Keratinocyte (primary cell): ENCODE measurements around the gene RERE. TPM values are rescaled to one million over a fixed set of nuclear protein-coding genes. Genes with fewer than 3 reads are reported as not detected.

Source experiments
- DNase-seq: peaks from one replicate; pipeline ENCODE4 v3.0.0-alpha.2; 2011; ENCODE audit warnings: low read depth, missing footprints, low spot score
- FAIRE-seq: peaks from 2 replicates; lab custom pipeline; 2011; peaks lifted over from hg19 to GRCh38; lab: Jason Lieb, UNC
- H2AFZ ChIP-seq: 2 replicates; pipeline ENCODE4 v1.6.0; 2012; ENCODE audit warnings: low read length, control low read depth, inconsistent platforms; ENCODE audit not compliant: control insufficient read depth
- H3K27ac ChIP-seq: 2 replicates; pipeline ENCODE4 v1.5.1; 2011; ENCODE audit warnings: low read length; ENCODE audit not compliant: control insufficient read depth, insufficient read depth
- H3K27me3 ChIP-seq: 3 replicates; pipeline ENCODE4 v1.6.0; 2011; ENCODE audit warnings: low read length; ENCODE audit not compliant: control insufficient read depth, insufficient read depth; ENCODE audit errors: extremely low read depth
- H3K36me3 ChIP-seq, 2 experiments: 2 replicates in 1 of 2; 3 replicates in 1 of 2; pipeline ENCODE4 v1.5.1; 2011; ENCODE audit warnings: low read length in 2 of 2, mild to moderate bottlenecking in 1 of 2; ENCODE audit not compliant: control insufficient read depth in 2 of 2, insufficient read depth in 2 of 2; ENCODE audit errors: extremely low read depth in 1 of 2
- H3K4me1 ChIP-seq: 3 replicates; pipeline ENCODE4 v1.5.1; 2011; ENCODE audit warnings: low read length; ENCODE audit not compliant: control insufficient read depth, insufficient read depth; ENCODE audit errors: extremely low read depth
- H3K4me2 ChIP-seq: 3 replicates; pipeline ENCODE4 v1.6.0; 2011; ENCODE audit warnings: low read depth, low read length; ENCODE audit not compliant: control insufficient read depth, insufficient read depth; ENCODE audit errors: extremely low read depth
- H3K4me3 ChIP-seq, 3 experiments: fragments of 200-600 bp in 1 of 3; sonication (generic) in 1 of 3; 2 replicates in 2 of 3; 3 replicates in 1 of 3; pipeline ENCODE4 v1.5.1; 2011 to 2016; ENCODE audit warnings: low read length in 3 of 3, mild to moderate bottlenecking in 3 of 3, control low read depth in 2 of 3, inconsistent platforms in 1 of 3, low read depth in 1 of 3, mixed read lengths in 1 of 3, mixed run types in 1 of 3, moderate library complexity in 1 of 3; ENCODE audit not compliant: control insufficient read depth in 2 of 3, insufficient read depth in 2 of 3; ENCODE audit errors: extremely low read depth in 1 of 3
- H3K79me2 ChIP-seq: 2 replicates; pipeline ENCODE4 v1.6.0; 2012; ENCODE audit warnings: low read length; ENCODE audit not compliant: control insufficient read depth, insufficient read depth
- H3K9ac ChIP-seq: 3 replicates; pipeline ENCODE4 v1.6.0; 2011; ENCODE audit warnings: low read length; ENCODE audit not compliant: control insufficient read depth, insufficient read depth; ENCODE audit errors: extremely low read depth
- H3K9me1 ChIP-seq: 3 replicates; pipeline ENCODE4 v1.6.0; 2011; ENCODE audit warnings: low read length; ENCODE audit not compliant: control insufficient read depth, insufficient read depth; ENCODE audit errors: extremely low read depth
- H3K9me3 ChIP-seq: 2 replicates; pipeline ENCODE4 v1.5.1; 2012; ENCODE audit warnings: low read depth, low read length; ENCODE audit not compliant: control insufficient read depth
- H4K20me1 ChIP-seq: 3 replicates; pipeline ENCODE4 v1.6.0; 2011; ENCODE audit warnings: low read length; ENCODE audit not compliant: control insufficient read depth, insufficient read depth; ENCODE audit errors: extremely low read depth
- EZH2 ChIP-seq: IDR thresholded peaks from one replicate; pipeline ENCODE4 v1.6.1; 2012; ENCODE audit warnings: inconsistent platforms, mild to moderate bottlenecking, low read length, moderate library complexity
- dilution Hi-C: fragments of 300-500 bp; cut with MboI; formaldehyde crosslinking; loops from one replicate; pipeline ENCODE4 v1.7.0; 2020; ENCODE audit warnings: low sequenced_read_pairs; ENCODE audit not compliant: extremely low pct_ligation_motif_present
- polyA plus RNA-seq, 5 experiments: library from polyadenylated mRNA; depleted of rRNA in 3 of 5; stranded (reverse) in 3 of 5; stranded (forward) in 1 of 5; unstranded in 1 of 5; fragments of >200 nt; gene quantifications; 1 replicate in 1 of 5; 2 replicates in 3 of 5; 3 replicates in 1 of 5; pipeline versions ENCODE4 v1.2.1 to v1.2.3, GENCODE V29; 2011 to 2012; ENCODE audit warnings: missing spikeins in 2 of 5, low read depth in 1 of 5, low replicate concordance in 1 of 5
- TF ChIP-seq, protein P1 (sequence below), 3 experiments: IDR thresholded peaks in 1 of 3; conservative IDR thresholded peaks in 1 of 3; optimal IDR thresholded peaks in 1 of 3; 2 replicates in 2 of 3; 3 replicates in 1 of 3; pipeline versions ENCODE3 to v1.5.1; 2011; ENCODE audit warnings: low read length in 3 of 3, mild to moderate bottlenecking in 3 of 3, moderate library complexity in 2 of 3, control low read depth in 1 of 3, inconsistent platforms in 1 of 3; ENCODE audit not compliant: insufficient read depth in 2 of 3; ENCODE audit errors: extremely low read depth in 1 of 3

The RERE gene
- polyA plus RNA-seq, 1 donor (not counting 4 experiments of a cell fraction or from before 2014, with no cell fraction given) = 3.8 TPM

DNA sequence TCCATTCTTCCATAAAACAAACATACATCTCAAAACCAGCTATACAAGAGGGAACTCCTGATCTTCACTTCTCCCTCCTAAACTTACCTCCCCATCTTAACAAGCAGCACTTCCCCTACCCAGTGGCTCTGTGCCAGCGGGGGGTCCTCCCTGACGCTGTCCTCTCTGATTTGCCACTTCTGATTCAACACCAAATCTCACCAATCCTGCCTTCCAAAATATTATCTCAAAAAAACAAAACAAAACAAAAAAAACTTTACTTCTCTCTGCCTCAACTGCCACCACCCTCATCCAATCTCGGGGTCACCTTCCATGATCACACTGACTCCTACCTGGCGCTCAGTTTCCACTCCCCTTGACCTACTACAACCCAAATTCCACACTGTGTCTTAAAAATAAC, 426.7 kb downstream of the RERE start:
- Histone ChIP-seq H3K9me1 (no peaks in the 10 kb centered on the region), H3K79me2 (peaks cover 5% of the 10 kb centered on the region), H3K9me3 (no peaks in the 10 kb centered on the region), H3K4me2 (no peak overlapping the region), H3K4me1 (peaks cover 3% of the 10 kb centered on the region), H3K27ac (no peak overlapping the region), H3K36me3 (peaks cover 0 to 6% of the 10 kb centered on the region in 2 experiments), H4K20me1 (no peaks in the 10 kb centered on the region), H3K27me3 (no peaks in the 10 kb centered on the region), H2AFZ (no peak overlapping the region), H3K9ac (no peak overlapping the region), H3K4me3 (no peak overlapping the region)
- dilution Hi-C loops = no loop called here
- DNase-seq = no peak
- FAIRE-seq = no peak
- TF ChIP-seq, protein P1, sequence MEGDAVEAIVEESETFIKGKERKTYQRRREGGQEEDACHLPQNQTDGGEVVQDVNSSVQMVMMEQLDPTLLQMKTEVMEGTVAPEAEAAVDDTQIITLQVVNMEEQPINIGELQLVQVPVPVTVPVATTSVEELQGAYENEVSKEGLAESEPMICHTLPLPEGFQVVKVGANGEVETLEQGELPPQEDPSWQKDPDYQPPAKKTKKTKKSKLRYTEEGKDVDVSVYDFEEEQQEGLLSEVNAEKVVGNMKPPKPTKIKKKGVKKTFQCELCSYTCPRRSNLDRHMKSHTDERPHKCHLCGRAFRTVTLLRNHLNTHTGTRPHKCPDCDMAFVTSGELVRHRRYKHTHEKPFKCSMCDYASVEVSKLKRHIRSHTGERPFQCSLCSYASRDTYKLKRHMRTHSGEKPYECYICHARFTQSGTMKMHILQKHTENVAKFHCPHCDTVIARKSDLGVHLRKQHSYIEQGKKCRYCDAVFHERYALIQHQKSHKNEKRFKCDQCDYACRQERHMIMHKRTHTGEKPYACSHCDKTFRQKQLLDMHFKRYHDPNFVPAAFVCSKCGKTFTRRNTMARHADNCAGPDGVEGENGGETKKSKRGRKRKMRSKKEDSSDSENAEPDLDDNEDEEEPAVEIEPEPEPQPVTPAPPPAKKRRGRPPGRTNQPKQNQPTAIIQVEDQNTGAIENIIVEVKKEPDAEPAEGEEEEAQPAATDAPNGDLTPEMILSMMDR (optimal IDR thresholded peaks at IDR 0.05 in 1 of 3, IDR thresholded peaks at IDR 0.05 in 1 of 3, conservative IDR thresholded peaks at IDR 0.05 in 1 of 3; ENCODE audit: extremely low read depth in 1 of 3, insufficient read depth in 2 of 3, low read length in 3 of 3) = no peak
- no peak for TF ChIP-seq EZH2

DNA sequence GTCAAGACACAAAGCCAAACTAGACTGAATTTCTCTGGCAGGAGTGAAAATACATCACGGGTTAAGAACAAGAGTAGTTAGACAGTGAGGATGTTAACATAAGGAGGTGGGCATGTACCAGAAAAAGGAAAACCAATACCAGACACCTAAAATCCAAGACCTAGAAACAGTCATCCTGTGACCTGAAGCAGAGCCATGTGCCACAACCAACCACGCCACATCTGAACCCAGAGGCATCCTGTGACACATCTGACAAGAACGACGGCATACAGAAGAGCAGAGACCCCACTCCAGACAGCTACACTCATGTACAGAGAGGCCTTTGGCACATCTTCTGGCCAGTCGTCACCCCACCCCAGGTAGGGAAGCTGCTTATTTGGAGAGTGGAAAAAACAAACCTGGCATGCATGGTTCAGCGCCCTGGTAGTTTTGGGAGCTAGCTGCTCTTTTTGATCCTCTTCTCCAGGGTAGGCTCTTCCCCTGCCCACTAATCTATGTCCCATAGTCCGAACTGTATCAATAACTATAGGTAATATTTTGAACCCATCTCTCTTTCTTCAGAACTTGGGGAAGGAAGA, 427.4 kb downstream of the RERE start:
- no peaks in the 10 kb centered on the region for H3K4me1 ChIP-seq
- peaks cover 0 to 6% of the 10 kb centered on the region in 2 experiments for H3K36me3 ChIP-seq
- H3K27ac ChIP-seq = no peak overlapping the region
- H3K9me1 ChIP-seq = peaks cover 4% of the 10 kb centered on the region
- H3K4me2 ChIP-seq = no peak overlapping the region
- H3K4me3 ChIP-seq = no peak overlapping the region
- TF ChIP-seq, protein P1 (optimal IDR thresholded peaks at IDR 0.05 in 1 of 3, IDR thresholded peaks at IDR 0.05 in 1 of 3, conservative IDR thresholded peaks at IDR 0.05 in 1 of 3; ENCODE audit: extremely low read depth in 1 of 3, insufficient read depth in 2 of 3, low read length in 3 of 3) = no peak
- no peak for TF ChIP-seq EZH2
- DNase-seq (no peak), FAIRE-seq (no peak)
- H2AFZ ChIP-seq = no peak overlapping the region
- no peaks in the 10 kb centered on the region for H3K27me3 ChIP-seq
- no peak overlapping the region for H3K9ac ChIP-seq
- H3K79me2 ChIP-seq = peaks cover 8% of the 10 kb centered on the region
- no peaks in the 10 kb centered on the region for H3K9me3 ChIP-seq
- no peaks in the 10 kb centered on the region for H4K20me1 ChIP-seq
- dilution Hi-C loops = no loop called here
